Parathyroid adenoma (tissue), 2 donors: ENCODE data around the gene ZNF618.

ENCODE experiments used
- H2AFZ ChIP-seq: fragments of 300-600 bp; sonication (generic); one replicate; pipeline ENCODE4 v1.7.0; 2017; ENCODE audit warnings: antibody characterized with exemption, mild to moderate bottlenecking
- H3K27ac ChIP-seq: fragments of 300-600 bp; sonication (generic); one replicate; pipeline ENCODE4 v1.7.0; 2017
- H3K27me3 ChIP-seq: fragments of 300-600 bp; sonication (generic); one replicate; pipeline ENCODE4 v1.7.0; 2017; ENCODE audit warnings: low read length; ENCODE audit not compliant: control insufficient read depth, insufficient read depth
- H3K36me3 ChIP-seq: fragments of 300-600 bp; sonication (generic); one replicate; pipeline ENCODE4 v1.7.0; 2017; ENCODE audit warnings: low read length; ENCODE audit not compliant: control insufficient read depth, insufficient read depth
- H3K4me1 ChIP-seq: fragments of 300-600 bp; sonication (generic); one replicate; pipeline ENCODE4 v1.7.0; 2017; ENCODE audit warnings: control low read depth
- H3K4me2 ChIP-seq: fragments of 300-600 bp; sonication (generic); one replicate; pipeline ENCODE4 v1.7.0; 2017; ENCODE audit warnings: low read length
- H3K4me3 ChIP-seq: fragments of 300-600 bp; sonication (generic); one replicate; pipeline ENCODE4 v1.7.0; 2017; ENCODE audit warnings: low read depth, low read length
- H3K79me2 ChIP-seq: fragments of 300-600 bp; sonication (generic); one replicate; pipeline ENCODE4 v1.7.0; 2017; ENCODE audit warnings: control low read depth
- H3K9ac ChIP-seq: fragments of 300-600 bp; sonication (generic); one replicate; pipeline ENCODE4 v1.7.0; 2017; ENCODE audit warnings: mild to moderate bottlenecking
- H3K9me3 ChIP-seq: fragments of 300-600 bp; sonication (generic); one replicate; pipeline ENCODE4 v1.7.0; 2017; ENCODE audit warnings: low read length; ENCODE audit not compliant: control insufficient read depth
- TF ChIP-seq, protein P1 (sequence below): fragments of 300-600 bp; sonication (generic); IDR thresholded peaks from one replicate; pipeline ENCODE4 v1.7.0; 2017; ENCODE audit warnings: antibody characterized with exemption, mild to moderate bottlenecking
- donor health status: primary hyperparathyroidism.

Gene ZNF618

GRCh38 chr9:113879911-113880310 lies 3.8 kb downstream of the ZNF618 start:
- no peak overlapping the region for H3K9ac ChIP-seq
- no peaks in the 10 kb centered on the region for H3K27me3 ChIP-seq
- no peak overlapping the region for H2AFZ ChIP-seq
- TF ChIP-seq, protein P1, sequence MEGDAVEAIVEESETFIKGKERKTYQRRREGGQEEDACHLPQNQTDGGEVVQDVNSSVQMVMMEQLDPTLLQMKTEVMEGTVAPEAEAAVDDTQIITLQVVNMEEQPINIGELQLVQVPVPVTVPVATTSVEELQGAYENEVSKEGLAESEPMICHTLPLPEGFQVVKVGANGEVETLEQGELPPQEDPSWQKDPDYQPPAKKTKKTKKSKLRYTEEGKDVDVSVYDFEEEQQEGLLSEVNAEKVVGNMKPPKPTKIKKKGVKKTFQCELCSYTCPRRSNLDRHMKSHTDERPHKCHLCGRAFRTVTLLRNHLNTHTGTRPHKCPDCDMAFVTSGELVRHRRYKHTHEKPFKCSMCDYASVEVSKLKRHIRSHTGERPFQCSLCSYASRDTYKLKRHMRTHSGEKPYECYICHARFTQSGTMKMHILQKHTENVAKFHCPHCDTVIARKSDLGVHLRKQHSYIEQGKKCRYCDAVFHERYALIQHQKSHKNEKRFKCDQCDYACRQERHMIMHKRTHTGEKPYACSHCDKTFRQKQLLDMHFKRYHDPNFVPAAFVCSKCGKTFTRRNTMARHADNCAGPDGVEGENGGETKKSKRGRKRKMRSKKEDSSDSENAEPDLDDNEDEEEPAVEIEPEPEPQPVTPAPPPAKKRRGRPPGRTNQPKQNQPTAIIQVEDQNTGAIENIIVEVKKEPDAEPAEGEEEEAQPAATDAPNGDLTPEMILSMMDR = no peak
- peaks cover 13% of the 10 kb centered on the region for H3K79me2 ChIP-seq
- no peaks in the 10 kb centered on the region for H3K9me3 ChIP-seq
- H3K27ac ChIP-seq = no peak overlapping the region
- no peak overlapping the region for H3K4me3 ChIP-seq
- no peaks in the 10 kb centered on the region for H3K4me1 ChIP-seq
- H3K36me3 ChIP-seq = no peaks in the 10 kb centered on the region
- no peak overlapping the region for H3K4me2 ChIP-seq

DNA sequence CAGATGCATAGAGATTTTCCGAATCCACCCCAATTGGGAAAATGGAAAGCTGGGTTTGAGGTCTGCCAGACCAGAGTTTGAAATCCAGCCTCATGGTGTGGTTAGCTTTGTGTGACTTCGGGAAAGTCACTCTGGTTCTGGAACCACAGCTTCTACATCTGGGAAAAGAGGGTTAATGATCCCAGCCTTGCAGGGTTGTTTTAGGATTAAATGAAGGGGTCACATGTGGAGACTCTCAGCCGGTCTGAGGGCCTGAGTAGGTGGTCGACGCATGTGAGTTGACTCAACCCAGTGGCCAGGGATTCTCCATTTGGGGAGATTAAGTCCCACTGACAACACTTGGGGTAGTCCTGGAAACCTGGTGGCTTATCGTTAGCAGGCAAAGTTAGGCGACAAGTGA lies 6.1 kb downstream of the ZNF618 start:
- no peaks in the 10 kb centered on the region for H3K36me3 ChIP-seq
- H3K4me1 ChIP-seq = no peaks in the 10 kb centered on the region
- no peaks in the 10 kb centered on the region for H3K27me3 ChIP-seq
- H3K79me2 ChIP-seq = peaks cover 12% of the 10 kb centered on the region
- no peak overlapping the region for H3K4me2 ChIP-seq
- TF ChIP-seq, protein P1 = no peak
- no peaks in the 10 kb centered on the region for H3K9me3 ChIP-seq
- H3K9ac ChIP-seq = no peak overlapping the region
- H3K27ac ChIP-seq = no peak overlapping the region
- no peak overlapping the region for H3K4me3 ChIP-seq
- no peak overlapping the region for H2AFZ ChIP-seq

GRCh38 chr9:113882636-113883164 lies 6.6 kb downstream of the ZNF618 start:
- H3K4me1 ChIP-seq = no peaks in the 10 kb centered on the region
- no peak overlapping the region for H3K4me3 ChIP-seq
- no peaks in the 10 kb centered on the region for H3K27me3 ChIP-seq
- no peaks in the 10 kb centered on the region for H3K36me3 ChIP-seq
- no peak overlapping the region for H3K27ac ChIP-seq
- peaks cover 11% of the 10 kb centered on the region for H3K79me2 ChIP-seq
- no peaks in the 10 kb centered on the region for H3K9me3 ChIP-seq
- no peak overlapping the region for H3K9ac ChIP-seq
- no peak overlapping the region for H3K4me2 ChIP-seq
- TF ChIP-seq, protein P1 = no peak
- no peak overlapping the region for H2AFZ ChIP-seq

DNA sequence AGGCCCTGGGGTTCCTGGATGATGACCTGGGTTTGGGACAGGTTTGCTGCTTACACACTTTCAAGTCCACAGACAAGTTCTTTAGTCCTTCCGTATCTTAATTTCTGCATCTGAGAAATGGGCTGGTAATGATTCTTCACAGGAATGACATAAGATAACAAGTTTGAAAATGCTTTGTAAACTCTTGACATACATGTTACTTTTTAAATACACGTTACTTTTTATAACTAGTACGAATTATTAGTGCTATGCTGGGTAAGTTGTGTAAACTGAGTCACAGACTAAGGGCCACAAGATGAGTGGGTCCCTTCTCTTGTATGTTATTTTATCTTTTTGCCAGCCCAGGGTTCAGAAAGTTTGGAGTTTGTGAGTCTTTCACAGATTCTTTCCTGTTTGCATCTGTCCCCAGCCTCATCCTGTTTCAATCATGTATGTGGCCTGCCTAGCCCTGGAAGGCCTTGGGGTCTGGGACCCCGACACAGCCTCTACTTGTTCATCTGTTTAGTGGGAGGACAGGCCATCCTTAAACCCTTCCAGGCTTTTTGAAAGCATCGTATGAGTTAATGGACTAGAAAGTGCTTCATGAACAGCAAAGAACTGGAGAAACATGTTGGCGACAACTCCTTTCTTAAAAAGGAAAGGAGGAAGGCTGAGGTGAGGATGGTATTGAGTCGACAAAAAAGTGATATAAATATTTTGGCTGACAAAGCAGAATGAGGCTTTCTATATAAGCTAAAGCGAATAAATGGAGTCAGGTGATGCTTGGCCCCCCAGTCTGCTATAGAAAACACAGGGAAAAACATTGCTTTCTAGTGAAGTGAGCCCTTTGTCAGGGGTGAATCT lies 9.3 kb downstream of the ZNF618 start:
- Histone ChIP-seq H3K27ac (no peak overlapping the region), H3K27me3 (no peaks in the 10 kb centered on the region), H3K4me1 (no peaks in the 10 kb centered on the region)

More for the DNA sequence above, 9.3 kb downstream of the ZNF618 start:
- Histone ChIP-seq H2AFZ (no peak overlapping the region), H3K4me2 (no peak overlapping the region), H3K4me3 (no peak overlapping the region), H3K79me2 (peaks cover 4% of the 10 kb centered on the region), H3K36me3 (no peaks in the 10 kb centered on the region), H3K9ac (no peak overlapping the region), H3K9me3 (no peaks in the 10 kb centered on the region)
- TF ChIP-seq, protein P1 = no peak
